ENCODE results near the gene STK17B.
"Not testable (repeated sequence)": the region's sequence is repeated elsewhere in the genome, so short reads cannot be mapped to it uniquely, and the experiment has no call there.

STK17B gene

DNA sequence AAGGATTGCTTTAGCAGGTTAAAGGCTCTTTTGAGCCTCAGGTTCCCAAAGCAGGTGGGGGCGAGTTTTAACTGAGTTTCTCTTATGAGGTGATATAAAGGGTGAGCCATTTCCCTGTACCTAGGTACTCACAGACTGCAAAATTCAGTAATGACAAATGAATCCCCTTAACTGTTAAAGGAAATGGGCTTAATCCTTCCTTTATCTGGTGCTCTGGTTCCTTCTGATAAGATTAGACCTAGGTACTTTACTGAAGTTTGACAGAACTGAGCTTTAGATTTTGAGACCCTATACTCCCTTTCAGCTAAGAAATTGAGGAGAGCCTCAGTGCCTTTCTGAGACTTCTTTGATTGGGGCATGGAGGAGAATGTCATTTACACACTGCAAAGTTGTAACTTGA is 42.6 kb downstream of the STK17B start:
- Histone ChIP-seq H3K4me3 (no peak overlapping the region), H3K27ac (no peak overlapping the region)

GRCh38 chr2:196125596-196125995 is 45.8 kb downstream of the STK17B start:
- Histone ChIP-seq H3K27ac (no peak overlapping the region), H3K4me3 (no peak overlapping the region)

DNA sequence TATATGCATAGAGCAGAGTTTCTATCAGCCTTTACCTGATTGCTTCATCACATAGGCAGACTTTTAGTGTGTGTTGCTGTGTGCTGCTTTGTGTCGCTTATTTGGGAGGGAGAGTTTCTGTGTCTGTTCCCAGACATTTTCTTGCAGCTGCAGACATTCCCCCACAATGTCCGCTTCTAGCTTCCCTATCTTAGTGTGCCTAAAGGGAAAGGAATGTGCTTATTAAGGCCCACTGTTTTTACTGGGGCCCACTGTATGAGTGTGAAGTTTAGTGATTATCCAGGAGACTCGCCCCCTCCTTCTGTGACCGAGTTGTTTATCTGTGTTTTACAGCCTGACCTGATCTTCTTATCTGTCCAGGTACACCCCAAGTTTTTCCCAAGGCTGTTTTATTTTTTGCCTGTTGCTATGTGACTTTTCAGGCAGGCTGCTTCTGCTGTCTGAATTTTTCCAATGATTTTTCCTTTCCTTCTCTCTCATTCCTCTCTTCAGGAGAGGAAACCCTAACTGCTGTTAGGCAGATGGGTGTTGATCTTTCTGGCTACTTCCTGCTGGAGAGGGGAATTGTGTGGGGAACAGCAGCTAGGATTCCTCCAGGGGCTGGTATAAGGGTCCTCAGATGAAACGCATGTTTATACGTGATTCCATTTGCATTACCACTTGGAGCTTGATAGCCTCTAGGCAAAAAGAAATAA is 47.6 kb downstream of the STK17B start:
- H3K4me3 ChIP-seq: no peak overlapping the region

GRCh38 chr2:196119926-196120325 is 51.5 kb downstream of the STK17B start:
- Histone ChIP-seq H3K4me3 (no peak overlapping the region), H3K27ac (peak overlapping the region in 1 of 21 experiments; percentile 21)

More for the DNA sequence above, 47.6 kb downstream of the STK17B start:
- peak overlapping the region in 3 of 21 experiments; percentile 18 to 29 (median 21) for H3K27ac ChIP-seq

DNA sequence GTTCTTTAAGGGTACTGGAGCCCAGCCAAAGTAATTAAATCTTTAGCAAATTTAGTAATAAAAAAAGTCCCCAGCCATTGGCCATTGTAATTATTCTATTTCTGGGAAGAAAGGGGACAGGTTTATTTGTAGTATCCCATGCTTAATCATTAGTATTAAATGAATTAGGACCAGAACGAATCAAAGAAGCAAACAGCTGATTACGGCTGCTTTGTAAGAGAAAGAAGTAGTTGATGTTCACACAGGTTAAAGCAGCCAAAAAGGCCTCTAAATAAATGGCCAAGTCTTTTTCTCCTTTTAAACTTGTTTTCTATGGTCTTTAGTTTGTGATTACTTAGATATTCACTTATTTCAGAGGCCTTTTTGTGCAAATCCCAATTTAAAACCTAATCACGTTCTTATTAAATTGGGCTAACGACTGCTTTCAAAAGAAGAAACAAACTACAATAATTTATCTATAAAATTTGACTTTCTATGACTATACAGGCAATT is 54.1 kb downstream of the STK17B start:
- Histone ChIP-seq H3K4me3 (no peak overlapping the region), H3K27ac (no peak overlapping the region)

DNA sequence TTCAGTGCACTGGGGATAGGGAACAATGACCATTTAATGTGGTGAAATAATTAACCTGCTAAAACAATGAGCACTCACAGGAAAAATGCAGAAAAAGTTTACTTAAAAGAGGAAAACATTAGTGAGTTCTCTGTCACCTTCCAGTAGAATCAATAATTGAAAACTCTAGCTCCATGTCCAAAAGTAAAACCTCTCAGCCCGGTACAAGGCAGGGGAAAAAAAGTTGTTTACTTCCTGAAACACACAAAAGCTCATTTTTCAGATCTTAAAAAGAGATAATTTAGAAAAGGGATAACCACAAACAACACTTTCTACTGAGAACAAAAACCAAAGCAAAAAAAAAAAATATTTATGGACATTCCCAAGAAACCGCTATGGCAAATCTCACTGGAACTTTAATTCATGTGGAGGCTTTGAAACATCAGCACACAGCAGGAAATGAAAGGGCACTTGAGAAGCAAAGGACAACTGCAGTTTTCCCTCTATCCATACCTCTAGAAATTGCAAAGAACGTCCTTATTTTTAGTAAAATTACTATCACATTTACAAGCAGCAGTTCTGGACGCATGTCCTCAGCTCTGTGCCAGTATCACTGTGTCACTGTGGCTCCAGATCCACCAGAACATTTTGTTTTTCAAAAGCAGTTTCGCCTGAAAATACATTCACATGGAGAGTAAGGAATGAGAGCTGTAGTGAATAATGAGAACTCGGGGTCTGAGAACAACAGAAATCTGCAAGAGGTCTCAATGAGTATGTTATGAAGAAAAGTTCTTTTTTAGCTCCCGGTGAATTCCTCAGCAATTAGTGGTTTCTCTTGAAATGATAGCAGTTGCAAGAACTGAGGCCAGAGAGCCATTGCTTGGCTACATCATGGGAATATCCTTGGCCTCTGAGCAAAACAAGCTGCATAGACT is 58.1 kb downstream of the STK17B start:
- H3K27ac ChIP-seq: peak overlapping the region in 12 of 21 experiments; percentile 12 to 80 (median 50)

DNA sequence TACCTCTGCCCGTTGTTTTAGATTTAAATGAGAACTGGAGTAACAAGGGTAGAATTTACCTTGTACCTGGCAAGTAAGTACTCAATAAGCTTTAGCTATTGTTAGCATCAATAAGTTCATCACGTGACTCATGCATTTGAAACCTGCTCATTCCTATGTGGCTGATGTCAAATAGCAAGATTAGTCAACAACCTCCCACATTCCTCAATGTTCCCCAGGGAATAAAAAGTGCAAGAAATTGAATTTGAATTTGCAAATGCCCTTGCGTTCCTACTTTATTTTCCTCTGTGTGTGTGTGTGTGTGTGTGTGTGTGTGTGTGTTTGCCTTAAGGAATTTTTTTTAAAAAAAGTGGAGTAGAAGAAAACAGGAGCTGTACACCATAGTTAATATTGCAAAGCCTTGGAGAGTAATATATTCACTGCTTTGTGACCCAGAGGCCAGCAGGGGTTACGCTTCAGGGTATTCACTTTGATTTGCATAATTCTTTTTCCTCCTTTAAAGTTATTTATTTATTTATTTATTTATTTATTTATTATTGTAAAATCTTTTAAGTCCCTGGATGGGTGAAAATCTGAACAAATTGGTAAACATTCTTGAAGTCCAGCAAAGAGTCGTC is 58.9 kb downstream of the STK17B start:
- Histone ChIP-seq H3K27ac (peak overlapping the region in 6 of 21 experiments; percentile 48 to 80 (median 60)), H3K4me3 (no peak overlapping the region)

More for the DNA sequence above, 58.1 kb downstream of the STK17B start:
- no peak overlapping the region for H3K4me3 ChIP-seq

DNA sequence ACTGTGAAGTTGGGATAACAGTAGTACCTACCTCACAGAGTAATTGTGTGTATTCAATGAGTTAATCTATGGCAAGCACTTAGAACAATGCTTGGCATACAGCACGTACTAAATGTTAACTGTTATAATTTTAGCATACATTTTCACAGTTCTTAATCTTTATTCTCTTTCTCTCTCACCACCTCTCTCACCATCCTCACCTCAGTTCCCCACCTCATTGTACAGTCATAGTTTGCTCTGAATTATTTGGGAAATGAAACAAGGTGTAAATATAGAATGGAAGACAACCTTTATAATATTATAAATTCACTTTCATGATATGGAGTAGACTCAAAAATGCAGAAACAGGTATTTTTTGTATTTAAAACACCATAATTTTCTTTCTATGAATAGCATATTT is 62.8 kb downstream of the STK17B start:
- Histone ChIP-seq H3K27ac (no peak overlapping the region), H3K4me3 (no peak overlapping the region)

DNA sequence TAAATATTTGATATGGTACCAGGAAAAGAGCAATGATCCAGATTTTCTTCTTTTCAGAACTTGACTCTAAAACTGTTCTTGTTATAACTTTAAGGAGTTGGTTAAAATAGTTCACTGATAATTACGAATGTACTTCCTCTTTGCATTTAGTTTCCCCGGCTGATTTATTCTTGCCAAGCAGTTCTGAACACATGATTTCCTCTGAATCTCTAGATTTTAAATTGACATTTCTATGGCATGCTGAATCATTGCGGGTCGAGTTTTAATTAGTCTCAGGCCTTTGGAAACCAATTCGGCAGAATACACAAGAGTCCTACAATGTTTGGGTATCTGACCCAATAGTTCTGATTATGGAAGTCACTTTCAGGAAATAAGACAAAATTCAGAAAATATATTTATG is 65.4 kb downstream of the STK17B start:
- Histone ChIP-seq H3K4me3 (no peak overlapping the region), H3K27ac (peak overlapping the region in 1 of 21 experiments; percentile 46)

GRCh38 chr2:196104066-196104465 is 67.3 kb downstream of the STK17B start:
- Histone ChIP-seq H3K4me3 (no peak overlapping the region), H3K27ac (no peak overlapping the region)

- no peak overlapping the region for H3K4me3 ChIP-seq
- H3K27ac ChIP-seq: no peak overlapping the region
Measured at GRCh38 chr2:196103626-196104025, 67.8 kb downstream of the STK17B start.

- Histone ChIP-seq H3K27ac (peak overlapping the region in 1 of 21 experiments; percentile 23), H3K4me3 (no peak overlapping the region)
Measured at GRCh38 chr2:196101325-196101991, 69.9 kb downstream of the STK17B start.

DNA sequence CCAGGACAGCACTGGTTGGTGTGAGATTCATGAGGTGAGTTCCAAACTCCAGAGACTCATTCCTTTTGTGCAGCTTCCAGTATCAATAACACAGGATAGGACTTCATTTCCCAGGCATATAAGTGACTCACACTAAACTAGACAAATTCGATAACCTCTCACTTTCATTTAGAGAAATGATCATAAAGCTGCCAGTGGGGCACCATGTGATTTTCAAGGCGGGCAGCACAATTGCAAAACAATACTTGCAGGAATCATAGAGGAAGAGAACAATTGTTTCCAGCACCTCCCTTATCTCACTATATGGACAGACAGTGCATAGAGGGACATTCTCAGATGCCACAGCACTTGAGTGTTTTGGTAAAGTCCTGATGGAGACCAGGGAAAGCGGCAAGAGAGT is 71.5 kb downstream of the STK17B start:
- H3K4me3 ChIP-seq: no peak overlapping the region
- no peak overlapping the region for H3K27ac ChIP-seq

GRCh38 chr2:196097864-196098660 is 73.3 kb downstream of the STK17B start:
- H3K27ac ChIP-seq: no peak overlapping the region
- H3K4me3 ChIP-seq: no peak overlapping the region

DNA sequence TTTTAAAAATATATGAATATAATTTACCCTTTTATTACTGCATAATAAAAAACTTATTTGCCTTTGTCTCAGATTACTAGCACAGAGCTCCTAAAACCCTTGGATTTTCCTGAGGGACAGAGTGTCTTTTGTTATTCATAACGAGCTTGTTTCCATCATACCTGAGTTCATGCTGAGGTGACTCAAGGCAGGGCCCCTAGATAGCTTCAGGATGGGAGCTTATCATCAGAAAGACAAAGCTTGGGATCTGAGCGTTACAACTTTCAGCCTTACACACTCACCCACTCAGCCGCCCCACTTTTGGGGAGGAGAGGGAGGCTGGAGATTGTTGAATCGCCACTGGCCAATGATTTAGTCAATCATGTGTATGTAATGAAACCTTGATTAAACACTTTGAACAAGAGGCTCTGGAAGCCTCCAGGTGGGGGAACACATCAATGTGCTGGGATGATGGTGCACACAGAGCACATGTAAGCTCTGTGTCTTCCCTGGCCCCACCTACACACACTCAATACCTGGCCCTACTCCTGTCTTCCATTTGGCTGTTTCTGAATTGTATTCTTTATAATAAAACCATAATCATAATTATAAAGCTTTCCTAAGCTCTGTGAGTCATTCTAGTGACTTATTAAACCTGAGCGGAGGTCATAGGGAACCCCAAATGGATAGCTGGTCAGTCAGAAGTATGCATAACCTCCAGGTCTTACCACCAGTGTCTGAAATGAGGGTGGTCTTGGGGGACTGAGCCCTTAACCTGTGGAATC is 74.2 kb downstream of the STK17B start:
- Histone ChIP-seq H3K27ac (no peak overlapping the region), H3K4me3 (no peak overlapping the region)

- Histone ChIP-seq H3K27ac (no peak overlapping the region), H3K4me3 (no peak overlapping the region)
Measured at GRCh38 chr2:196096264-196096663, 75.1 kb downstream of the STK17B start.

- H3K27ac ChIP-seq, H3K4me3 ChIP-seq: not testable (repeated sequence)
Measured at GRCh38 chr2:196089448-196089847, 81.9 kb downstream of the STK17B start.

DNA sequence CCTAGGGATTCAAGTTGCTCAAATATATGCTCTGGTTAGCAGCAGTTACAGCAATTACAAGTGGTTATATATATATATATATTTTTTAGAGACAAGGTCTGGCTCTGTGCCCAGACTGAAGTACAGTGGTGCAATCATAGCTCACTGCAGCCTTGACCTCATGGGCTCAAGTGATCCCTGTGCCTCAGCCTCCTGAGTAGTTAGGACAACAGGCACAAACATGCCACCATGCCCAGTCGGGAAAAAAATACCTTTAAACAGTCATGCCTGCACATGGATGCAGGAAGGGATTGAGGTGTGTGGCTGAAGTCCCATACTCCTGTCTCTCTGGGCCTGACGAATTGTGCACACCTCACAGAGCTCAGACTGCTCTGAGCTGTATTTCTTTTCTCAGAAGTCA is 83.2 kb downstream of the STK17B start:
- no peak overlapping the region for H3K27ac ChIP-seq

More for the DNA sequence above, 83.2 kb downstream of the STK17B start:
- H3K4me3 ChIP-seq: no peak overlapping the region

Measured in skin epidermis (tissue), 12 donors.